Liver (tissue), 9 donors: ENCODE data around the gene SLC25A26. TPM values are rescaled to one million over a fixed set of nuclear protein-coding genes. Genes with fewer than 3 reads are reported as not detected.
A peak's percentile ranks its signal among the peaks of the same experiment; 100 is the strongest.

Experiments used
- DNase-seq: peaks from one replicate; pipeline ENCODE4 v3.0.0-alpha.2; 2017; ENCODE audit warnings: low spot score
- H3K27ac ChIP-seq, 2 donors: one replicate each; pipeline ENCODE4 v1.7.0; 2013; ENCODE audit warnings: inconsistent platforms in 2 of 2, low read length in 2 of 2, control low read depth in 1 of 2, low read depth in 1 of 2, mild to moderate bottlenecking in 1 of 2
- H3K27me3 ChIP-seq, 4 donors: one replicate each; pipeline versions ENCODE4 v1.6.1 to v1.7.0; 2013; ENCODE audit warnings: low read length in 3 of 4, inconsistent platforms in 1 of 4, mild to moderate bottlenecking in 1 of 4, moderate library complexity in 1 of 4; ENCODE audit not compliant: control insufficient read depth in 4 of 4, insufficient read depth in 4 of 4
- H3K36me3 ChIP-seq, 4 donors: one replicate each; pipeline versions ENCODE4 v1.6.1 to v1.7.0; 2013; ENCODE audit warnings: low read length in 3 of 4, mild to moderate bottlenecking in 3 of 4, low read depth in 1 of 4, moderate library complexity in 1 of 4; ENCODE audit not compliant: control insufficient read depth in 4 of 4, insufficient read depth in 3 of 4
- H3K4me1 ChIP-seq, 4 donors: one replicate each; pipeline versions ENCODE4 v1.6.1 to v1.7.0; 2013; ENCODE audit warnings: low read length in 3 of 4, mild to moderate bottlenecking in 3 of 4, moderate library complexity in 1 of 4; ENCODE audit not compliant: control insufficient read depth in 4 of 4, insufficient read depth in 4 of 4
- H3K4me3 ChIP-seq, 3 donors: one replicate each; pipeline versions ENCODE4 v1.6.1 to v1.7.0; 2013; ENCODE audit warnings: low read length in 3 of 3, control low read depth in 1 of 3, low read depth in 1 of 3, mild to moderate bottlenecking in 1 of 3
- H3K9ac ChIP-seq, 2 donors: one replicate each; pipeline ENCODE4 v1.7.0; 2013; ENCODE audit warnings: low read length in 2 of 2, mild to moderate bottlenecking in 2 of 2, moderate library complexity in 2 of 2, control low read depth in 1 of 2, low read depth in 1 of 2
- H3K9me3 ChIP-seq, 4 donors: one replicate each; pipeline versions ENCODE4 v1.6.1 to v1.7.0; 2013; ENCODE audit warnings: low read length in 3 of 4; ENCODE audit not compliant: control insufficient read depth in 4 of 4
- ATF3 ChIP-seq: IDR thresholded peaks from 2 replicates; pipeline ENCODE4 v1.6.1; 2016; ENCODE audit warnings: antibody characterized with exemption
- EGR1 ChIP-seq, 2 donors: IDR thresholded peaks; 2 replicates each; pipeline ENCODE4 v1.6.1; 2016 to 2018; ENCODE audit warnings: antibody characterized with exemption in 2 of 2, low read depth in 2 of 2
- FOXA1 ChIP-seq: IDR thresholded peaks from 2 replicates; pipeline ENCODE4 v1.6.1; 2016; ENCODE audit warnings: antibody characterized with exemption
- JUND ChIP-seq, 2 donors: IDR thresholded peaks; 2 replicates each; pipeline ENCODE4 v1.6.1; 2016; ENCODE audit warnings: antibody characterized with exemption in 2 of 2
- MAX ChIP-seq: IDR thresholded peaks from 2 replicates; pipeline ENCODE4 v1.6.1; 2016; ENCODE audit warnings: antibody characterized with exemption
- RAD21 ChIP-seq, 2 donors: IDR thresholded peaks; 2 replicates each; pipeline ENCODE4 v1.6.1; 2016; ENCODE audit warnings: antibody characterized with exemption in 2 of 2, mild to moderate bottlenecking in 2 of 2
- REST ChIP-seq: IDR thresholded peaks from 2 replicates; pipeline ENCODE4 v1.6.1; 2016; ENCODE audit warnings: antibody characterized with exemption, mild to moderate bottlenecking
- RXRA ChIP-seq, 2 donors: IDR thresholded peaks; 2 replicates each; pipeline ENCODE4 v1.6.1; 2017 to 2018; ENCODE audit warnings: antibody characterized with exemption in 2 of 2, mild to moderate bottlenecking in 1 of 2
- ZBTB33 ChIP-seq: IDR thresholded peaks from 2 replicates; pipeline ENCODE4 v1.6.1; 2016; ENCODE audit warnings: antibody characterized with exemption
- WGBS: extraction: QIAGEN DNeasy Blood & Tissue Kit; methylation state at CpG from one replicate; pipeline ENCODE4 v1.1.7; 2013; 5-methylcytosine and 5-hydroxymethylcytosine counted together
- polyA plus RNA-seq, 2 donors: library from polyadenylated mRNA; stranded (reverse) in 1 of 2; unstranded in 1 of 2; fragments of 200-250 nt in 1 of 2; fragments of >200 nt in 1 of 2; fragmentation: Nextera tagmentation in 1 of 2; extraction: Ambion mirVana in 1 of 2; gene quantifications; one replicate each; pipeline versions ENCODE4 v1.2.1 to v1.2.3, GENCODE V29; 2013 to 2015
- total RNA-seq, 2 donors: library from RNA; depleted of rRNA; stranded (reverse); fragments of >200 nt; gene quantifications; one replicate each; pipeline ENCODE4 v1.2.3, GENCODE V29; 2014
- donor health status: healthy.
- donor health status: healthy.
- donor health status: healthy.
- donor health status: healthy.
- donor health status: healthy.

The SLC25A26 gene
- total and polyA plus RNA-seq, 4 donors: 9.9 to 21.6 (median 12.8) TPM

GRCh38 chr3:66397745-66398144 is 176.9 kb downstream of the SLC25A26 start:
- peaks cover 10 to 59% (median 33%) of the 10 kb centered on the region in 4 donors for H3K36me3 ChIP-seq
- TF ChIP-seq EGR1 (IDR thresholded peaks at IDR 0.05; ENCODE audit: low read depth in 2 of 2): no peak
- TF ChIP-seq RXRA (IDR thresholded peaks at IDR 0.05): no peak
- TF ChIP-seq RAD21 (IDR thresholded peaks at IDR 0.05): no peak
- TF ChIP-seq REST: no peak
- no peak for TF ChIP-seq FOXA1
- TF ChIP-seq ATF3: peak; percentile 13
- H3K4me1 ChIP-seq: no peaks in the 10 kb centered on the region
- no peaks in the 10 kb centered on the region for H3K27me3 ChIP-seq
- no peak for DNase-seq
- 67% methylated on average over 2 of the region's 2 CpGs for WGBS
- no peaks in the 10 kb centered on the region for H3K9me3 ChIP-seq
- H3K4me3 ChIP-seq: no peak overlapping the region
- H3K9ac ChIP-seq: no peak overlapping the region
- no peak overlapping the region for H3K27ac ChIP-seq

- 94% methylated on average over 9 of the region's 9 CpGs for WGBS
- H3K9ac ChIP-seq: no peak overlapping the region
- no peak for TF ChIP-seq MAX
- no peak for TF ChIP-seq JUND (IDR thresholded peaks at IDR 0.05)
- TF ChIP-seq ZBTB33: no peak
- TF ChIP-seq ATF3: no peak
- H3K27ac ChIP-seq: no peak overlapping the region
- no peaks in the 10 kb centered on the region for H3K4me1 ChIP-seq
- H3K4me3 ChIP-seq: no peak overlapping the region
- H3K27me3 ChIP-seq: no peaks in the 10 kb centered on the region
- peaks cover 10 to 55% (median 32%) of the 10 kb centered on the region in 4 donors for H3K36me3 ChIP-seq
- no peaks in the 10 kb centered on the region for H3K9me3 ChIP-seq
- no peak for DNase-seq
Measured at GRCh38 chr3:66398228-66399025, 177.6 kb downstream of the SLC25A26 start.
